IPS DF 6.9 (cell line): ENCODE measurements around the gene GULP1.
"Not testable (repeated sequence)": the region's sequence is repeated elsewhere in the genome, so short reads cannot be mapped to it uniquely, and the experiment has no call there.

Source experiments
- DNase-seq: peaks from one replicate; pipeline ENCODE4 v3.0.0-alpha.2; 2013; ENCODE audit warnings: low read depth, low spot score
- H3K27ac ChIP-seq: one replicate; pipeline ENCODE4 v1.5.1; 2013; ENCODE audit warnings: low read length, control low read depth
- H3K27me3 ChIP-seq: 2 replicates; pipeline ENCODE4 v1.6.1; 2013; ENCODE audit warnings: mild to moderate bottlenecking, low read length; ENCODE audit not compliant: control insufficient read depth, insufficient read depth
- H3K36me3 ChIP-seq: 2 replicates; pipeline ENCODE4 v1.6.1; 2013; ENCODE audit warnings: low read length; ENCODE audit not compliant: control insufficient read depth, insufficient read depth
- H3K4me1 ChIP-seq: 2 replicates; pipeline ENCODE4 v1.6.1; 2013; ENCODE audit warnings: low read length; ENCODE audit not compliant: control insufficient read depth, insufficient read depth
- H3K4me3 ChIP-seq: 2 replicates; pipeline ENCODE4 v1.5.1; 2013; ENCODE audit warnings: mild to moderate bottlenecking, low read length
- H3K9me3 ChIP-seq: 2 replicates; pipeline ENCODE4 v1.6.1; 2013; ENCODE audit warnings: low read length, inconsistent platforms; ENCODE audit not compliant: control insufficient read depth, insufficient read depth
- WGBS: extraction: QIAGEN DNeasy Blood & Tissue Kit; methylation state at CpG from one replicate; pipeline ENCODE4 v1.1.7; 2013; ENCODE audit warnings: mixed read lengths, missing lambda C conversion rate; ENCODE audit not compliant: insufficient read length, insufficient coverage; 5-methylcytosine and 5-hydroxymethylcytosine counted together

GULP1 gene

GRCh38 chr2:188582211-188582610, 290.5 kb downstream of the GULP1 start:
- H3K4me1 ChIP-seq = no peaks in the 10 kb centered on the region
- DNase-seq = no peak
- no peaks in the 10 kb centered on the region for H3K27me3 ChIP-seq
- no CpG with 5 or more reads among the region's 2 CpGs for WGBS
- H3K4me3 ChIP-seq = no peak overlapping the region
- no peaks in the 10 kb centered on the region for H3K9me3 ChIP-seq
- H3K27ac ChIP-seq = no peak overlapping the region
- 0 out of 2 replicates have a peak, but pooled peaks cover 5% of the 10 kb centered on the region for H3K36me3 ChIP-seq

GRCh38 chr2:188588235-188588634, 296.6 kb downstream of the GULP1 start:
- no peak overlapping the region for H3K27ac ChIP-seq
- no peaks in the 10 kb centered on the region for H3K9me3 ChIP-seq
- 0 out of 2 replicates have a peak, but pooled peaks cover 5% of the 10 kb centered on the region for H3K36me3 ChIP-seq
- no peaks in the 10 kb centered on the region for H3K27me3 ChIP-seq
- no peak overlapping the region for H3K4me3 ChIP-seq
- H3K4me1 ChIP-seq = no peaks in the 10 kb centered on the region
- DNase-seq = no peak

- no peak overlapping the region for H3K27ac ChIP-seq
- H3K9me3 ChIP-seq = no peaks in the 10 kb centered on the region
- WGBS = no CpG with 5 or more reads among the region's 1 CpG
- no peaks in the 10 kb centered on the region for H3K36me3 ChIP-seq
- no peaks in the 10 kb centered on the region for H3K27me3 ChIP-seq
- H3K4me3 ChIP-seq = no peak overlapping the region
- H3K4me1 ChIP-seq = no peaks in the 10 kb centered on the region
- DNase-seq = no peak
Observed at GRCh38 chr2:188596054-188596453, 304.4 kb downstream of the GULP1 start.

- Histone ChIP-seq H3K4me1 (no peaks in the 10 kb centered on the region), H3K36me3 (no peaks in the 10 kb centered on the region), H3K27ac (no peak overlapping the region), H3K9me3 (no peaks in the 10 kb centered on the region), H3K27me3 (no peaks in the 10 kb centered on the region), H3K4me3 (no peak overlapping the region)
- no CpG with 5 or more reads among the region's 1 CpG for WGBS
- DNase-seq = no peak
Observed at GRCh38 chr2:188598551-188598950, 306.9 kb downstream of the GULP1 start.

- no peak for DNase-seq
- WGBS = 100% methylated on average over 1 of the region's 2 CpGs
- H3K4me3 ChIP-seq = no peak overlapping the region
- H3K36me3 ChIP-seq = no peaks in the 10 kb centered on the region
- H3K9me3 ChIP-seq = no peaks in the 10 kb centered on the region
- H3K27me3 ChIP-seq = no peaks in the 10 kb centered on the region
- no peak overlapping the region for H3K27ac ChIP-seq
- H3K4me1 ChIP-seq = no peaks in the 10 kb centered on the region
Observed at GRCh38 chr2:188599140-188599539, 307.5 kb downstream of the GULP1 start.

- Histone ChIP-seq H3K4me1 (no peaks in the 10 kb centered on the region), H3K9me3 (no peaks in the 10 kb centered on the region), H3K27ac (no peak overlapping the region), H3K4me3 (no peak overlapping the region), H3K36me3 (no peaks in the 10 kb centered on the region), H3K27me3 (no peaks in the 10 kb centered on the region)
- DNase-seq = no peak
- WGBS = no CpG with 5 or more reads among the region's 5 CpGs
Observed at GRCh38 chr2:188600536-188601210, 309.0 kb downstream of the GULP1 start.

- no peak for DNase-seq
- Histone ChIP-seq H3K27me3 (no peaks in the 10 kb centered on the region), H3K9me3 (no peaks in the 10 kb centered on the region), H3K4me1 (no peaks in the 10 kb centered on the region), H3K36me3 (no peaks in the 10 kb centered on the region), H3K27ac (no peak overlapping the region), H3K4me3 (no peak overlapping the region)
- WGBS = no CpG with 5 or more reads among the region's 2 CpGs
Observed at GRCh38 chr2:188601391-188601790, 309.7 kb downstream of the GULP1 start.

- DNase-seq = no peak
- Histone ChIP-seq H3K9me3 (no peaks in the 10 kb centered on the region), H3K4me3 (no peak overlapping the region), H3K27me3 (no peaks in the 10 kb centered on the region), H3K4me1 (no peaks in the 10 kb centered on the region), H3K27ac (no peak overlapping the region), H3K36me3 (no peaks in the 10 kb centered on the region)
Observed at GRCh38 chr2:188601927-188602326, 310.3 kb downstream of the GULP1 start.

GRCh38 chr2:188604579-188604978, 312.9 kb downstream of the GULP1 start:
- Histone ChIP-seq H3K4me1 (no peaks in the 10 kb centered on the region), H3K27me3 (no peaks in the 10 kb centered on the region), H3K4me3 (no peak overlapping the region), H3K36me3 (no peaks in the 10 kb centered on the region), H3K9me3 (no peaks in the 10 kb centered on the region), H3K27ac (no peak overlapping the region)
- WGBS = no CpG with 5 or more reads among the region's 1 CpG
- DNase-seq = no peak

GRCh38 chr2:188605609-188606584, 314.2 kb downstream of the GULP1 start:
- not testable (repeated sequence) for H3K4me1 ChIP-seq, H3K36me3 ChIP-seq, H3K9me3 ChIP-seq, H3K27ac ChIP-seq, DNase-seq, H3K27me3 ChIP-seq, H3K4me3 ChIP-seq
- no CpG with 5 or more reads among the region's 39 CpGs for WGBS
